ENCODE measurements around the gene ATP4A.

Gene ATP4A

DNA sequence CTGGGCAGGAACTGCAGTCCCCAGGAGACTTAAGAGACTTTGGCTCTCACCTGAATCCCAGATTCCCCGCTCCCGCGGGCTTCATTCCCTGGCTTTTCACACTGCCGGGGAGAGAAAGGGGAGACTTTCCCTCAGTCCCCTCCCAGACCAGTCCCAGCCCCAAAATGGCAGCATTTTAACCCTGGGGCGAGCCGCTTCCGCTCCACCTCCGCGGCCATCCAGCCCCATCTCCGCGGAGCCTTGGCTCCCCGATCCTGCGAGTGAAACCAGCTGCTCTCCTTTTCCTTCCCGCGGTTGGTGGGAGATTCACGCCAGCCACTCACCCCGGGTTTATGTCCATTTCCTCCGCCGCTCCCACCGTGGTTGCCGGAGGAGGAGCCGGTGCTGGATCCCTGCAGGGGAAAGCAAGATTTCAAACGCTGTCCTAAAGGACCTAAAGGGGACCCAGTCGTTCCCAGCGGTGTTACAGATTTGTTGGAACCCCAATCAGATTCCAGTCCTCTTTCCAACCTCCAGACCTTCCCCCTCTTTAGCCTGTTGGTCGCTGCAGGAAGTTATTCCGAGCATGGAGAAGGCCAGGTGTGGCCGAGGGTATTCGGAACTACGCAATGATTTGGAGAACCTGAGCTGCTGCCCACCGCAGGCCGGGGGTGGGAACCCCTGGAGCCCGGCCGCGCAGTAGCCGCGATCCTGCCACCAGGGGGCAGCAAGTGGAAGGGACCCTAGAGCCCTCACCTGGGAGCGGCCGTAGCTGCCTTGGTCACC lies 53.4 kb downstream of the ATP4A start (continued):
- TF ChIP-seq, protein P1, sequence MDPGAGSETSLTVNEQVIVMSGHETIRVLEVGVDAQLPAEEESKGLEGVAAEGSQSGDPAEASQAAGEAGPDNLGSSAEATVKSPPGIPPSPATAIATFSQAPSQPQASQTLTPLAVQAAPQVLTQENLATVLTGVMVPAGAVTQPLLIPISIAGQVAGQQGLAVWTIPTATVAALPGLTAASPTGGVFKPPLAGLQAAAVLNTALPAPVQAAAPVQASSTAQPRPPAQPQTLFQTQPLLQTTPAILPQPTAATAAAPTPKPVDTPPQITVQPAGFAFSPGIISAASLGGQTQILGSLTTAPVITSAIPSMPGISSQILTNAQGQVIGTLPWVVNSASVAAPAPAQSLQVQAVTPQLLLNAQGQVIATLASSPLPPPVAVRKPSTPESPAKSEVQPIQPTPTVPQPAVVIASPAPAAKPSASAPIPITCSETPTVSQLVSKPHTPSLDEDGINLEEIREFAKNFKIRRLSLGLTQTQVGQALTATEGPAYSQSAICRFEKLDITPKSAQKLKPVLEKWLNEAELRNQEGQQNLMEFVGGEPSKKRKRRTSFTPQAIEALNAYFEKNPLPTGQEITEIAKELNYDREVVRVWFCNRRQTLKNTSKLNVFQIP (CRISPR knock-in tag; IDR thresholded peaks at IDR 0.05; ENCODE audit: borderline replicate concordance, low read depth) = no peak

DNA sequence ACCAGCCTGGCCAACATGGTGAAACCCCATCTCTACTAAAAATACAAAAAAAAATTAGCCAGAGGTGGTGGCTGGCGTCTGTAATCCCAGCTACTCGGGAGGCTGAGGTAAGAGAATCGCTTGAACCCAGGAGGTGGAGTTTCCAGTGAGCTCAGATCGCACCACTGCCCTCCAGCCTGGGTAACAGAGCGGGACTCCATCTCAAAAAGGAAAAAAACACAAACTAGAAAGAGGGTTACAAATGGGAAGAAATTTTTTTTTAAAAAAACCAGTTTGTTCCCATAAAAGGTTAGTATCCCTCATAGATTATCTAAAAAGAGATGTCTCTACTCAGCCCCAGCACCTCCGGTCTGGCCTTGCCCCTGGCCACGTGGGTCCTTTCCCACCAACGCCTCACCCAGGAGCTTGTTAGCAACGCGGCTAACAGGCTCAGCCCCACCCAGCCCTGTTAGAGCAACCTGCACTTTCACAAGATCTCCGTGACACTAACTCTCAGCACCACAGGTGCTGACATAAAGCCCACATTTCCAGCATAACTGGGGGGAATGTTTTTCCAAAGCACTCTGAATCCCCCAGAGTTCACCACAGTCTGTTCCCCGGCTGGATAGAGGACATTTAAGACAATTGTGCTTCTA lies 54.3 kb downstream of the ATP4A start:
- ATAC-seq = no peak
- TF ChIP-seq CSDC2 (CRISPR knock-in tag; IDR thresholded peaks at IDR 0.05) (no peak), ZNF565 (CRISPR knock-in tag; conservative IDR thresholded peaks at IDR 0.05; ENCODE audit: low read depth) (no peak), ZC3H10 (CRISPR knock-in tag; IDR thresholded peaks at IDR 0.05) (no peak), BACH2 (CRISPR knock-in tag; IDR thresholded peaks at IDR 0.05; ENCODE audit: borderline replicate concordance) (no peak), GLIS3 (CRISPR knock-in tag; IDR thresholded peaks at IDR 0.05) (no peak), ISL1 (CRISPR knock-in tag; IDR thresholded peaks at IDR 0.05) (no peak), ZFP3 (CRISPR knock-in tag; IDR thresholded peaks at IDR 0.05) (no peak), PPARA (CRISPR knock-in tag; IDR thresholded peaks at IDR 0.05; ENCODE audit: borderline replicate concordance) (no peak), ARNTL (CRISPR knock-in tag; IDR thresholded peaks at IDR 0.05; ENCODE audit: borderline replicate concordance, low read depth) (no peak), RARB (CRISPR knock-in tag; IDR thresholded peaks at IDR 0.05) (no peak)
- TF ChIP-seq, protein P2, sequence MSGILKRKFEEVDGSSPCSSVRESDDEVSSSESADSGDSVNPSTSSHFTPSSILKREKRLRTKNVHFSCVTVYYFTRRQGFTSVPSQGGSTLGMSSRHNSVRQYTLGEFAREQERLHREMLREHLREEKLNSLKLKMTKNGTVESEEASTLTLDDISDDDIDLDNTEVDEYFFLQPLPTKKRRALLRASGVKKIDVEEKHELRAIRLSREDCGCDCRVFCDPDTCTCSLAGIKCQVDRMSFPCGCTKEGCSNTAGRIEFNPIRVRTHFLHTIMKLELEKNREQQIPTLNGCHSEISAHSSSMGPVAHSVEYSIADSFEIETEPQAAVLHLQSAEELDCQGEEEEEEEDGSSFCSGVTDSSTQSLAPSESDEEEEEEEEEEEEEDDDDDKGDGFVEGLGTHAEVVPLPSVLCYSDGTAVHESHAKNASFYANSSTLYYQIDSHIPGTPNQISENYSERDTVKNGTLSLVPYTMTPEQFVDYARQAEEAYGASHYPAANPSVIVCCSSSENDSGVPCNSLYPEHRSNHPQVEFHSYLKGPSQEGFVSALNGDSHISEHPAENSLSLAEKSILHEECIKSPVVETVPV (CRISPR knock-in tag; IDR thresholded peaks at IDR 0.05) = no peak

DNA sequence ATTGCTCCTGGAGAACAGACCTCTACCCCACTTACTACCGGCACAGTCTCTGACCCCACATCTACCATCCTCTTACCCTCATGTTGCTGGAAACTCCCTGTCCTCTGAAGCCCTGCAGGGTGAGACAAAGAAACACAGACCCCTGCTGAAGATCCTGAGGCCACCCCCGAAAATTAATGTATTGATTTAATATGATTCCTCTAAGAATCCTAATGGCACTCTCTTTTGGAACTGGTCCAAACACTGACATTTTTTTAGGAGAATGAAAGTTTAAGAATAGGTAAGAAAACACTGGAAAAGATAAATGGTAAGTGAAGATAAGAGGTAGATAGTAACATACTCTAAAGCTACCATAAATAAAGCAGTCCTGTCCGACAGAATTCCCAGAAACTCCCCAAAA lies 55.3 kb downstream of the ATP4A start:
- ATAC-seq = no peak
- TF ChIP-seq OSR1 (CRISPR knock-in tag; IDR thresholded peaks at IDR 0.05) (no peak), SNAI2 (CRISPR knock-in tag; IDR thresholded peaks at IDR 0.05) (no peak), CSDC2 (CRISPR knock-in tag; IDR thresholded peaks at IDR 0.05) (no peak), ZNF70 (CRISPR knock-in tag; IDR thresholded peaks at IDR 0.05) (no peak), ISL1 (CRISPR knock-in tag; IDR thresholded peaks at IDR 0.05) (no peak), TOX (CRISPR knock-in tag; IDR thresholded peaks at IDR 0.05; ENCODE audit: borderline replicate concordance) (no peak), ZNF565 (CRISPR knock-in tag; conservative IDR thresholded peaks at IDR 0.05; ENCODE audit: low read depth) (no peak), ESRRG (CRISPR knock-in tag; IDR thresholded peaks at IDR 0.05) (no peak), ZC3H10 (CRISPR knock-in tag; IDR thresholded peaks at IDR 0.05) (no peak), ZNF8 (CRISPR knock-in tag; IDR thresholded peaks at IDR 0.05) (no peak), TCF4 (CRISPR knock-in tag; IDR thresholded peaks at IDR 0.05; ENCODE audit: borderline replicate concordance) (no peak)
- TF ChIP-seq, protein P2 (CRISPR knock-in tag; IDR thresholded peaks at IDR 0.05) = no peak
- TF ChIP-seq, protein P3, sequence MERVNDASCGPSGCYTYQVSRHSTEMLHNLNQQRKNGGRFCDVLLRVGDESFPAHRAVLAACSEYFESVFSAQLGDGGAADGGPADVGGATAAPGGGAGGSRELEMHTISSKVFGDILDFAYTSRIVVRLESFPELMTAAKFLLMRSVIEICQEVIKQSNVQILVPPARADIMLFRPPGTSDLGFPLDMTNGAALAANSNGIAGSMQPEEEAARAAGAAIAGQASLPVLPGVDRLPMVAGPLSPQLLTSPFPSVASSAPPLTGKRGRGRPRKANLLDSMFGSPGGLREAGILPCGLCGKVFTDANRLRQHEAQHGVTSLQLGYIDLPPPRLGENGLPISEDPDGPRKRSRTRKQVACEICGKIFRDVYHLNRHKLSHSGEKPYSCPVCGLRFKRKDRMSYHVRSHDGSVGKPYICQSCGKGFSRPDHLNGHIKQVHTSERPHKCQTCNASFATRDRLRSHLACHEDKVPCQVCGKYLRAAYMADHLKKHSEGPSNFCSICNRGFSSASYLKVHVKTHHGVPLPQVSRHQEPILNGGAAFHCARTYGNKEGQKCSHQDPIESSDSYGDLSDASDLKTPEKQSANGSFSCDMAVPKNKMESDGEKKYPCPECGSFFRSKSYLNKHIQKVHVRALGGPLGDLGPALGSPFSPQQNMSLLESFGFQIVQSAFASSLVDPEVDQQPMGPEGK (CRISPR knock-in tag; IDR thresholded peaks at IDR 0.05; ENCODE audit: borderline replicate concordance) = no peak
- TF ChIP-seq, protein P4, sequence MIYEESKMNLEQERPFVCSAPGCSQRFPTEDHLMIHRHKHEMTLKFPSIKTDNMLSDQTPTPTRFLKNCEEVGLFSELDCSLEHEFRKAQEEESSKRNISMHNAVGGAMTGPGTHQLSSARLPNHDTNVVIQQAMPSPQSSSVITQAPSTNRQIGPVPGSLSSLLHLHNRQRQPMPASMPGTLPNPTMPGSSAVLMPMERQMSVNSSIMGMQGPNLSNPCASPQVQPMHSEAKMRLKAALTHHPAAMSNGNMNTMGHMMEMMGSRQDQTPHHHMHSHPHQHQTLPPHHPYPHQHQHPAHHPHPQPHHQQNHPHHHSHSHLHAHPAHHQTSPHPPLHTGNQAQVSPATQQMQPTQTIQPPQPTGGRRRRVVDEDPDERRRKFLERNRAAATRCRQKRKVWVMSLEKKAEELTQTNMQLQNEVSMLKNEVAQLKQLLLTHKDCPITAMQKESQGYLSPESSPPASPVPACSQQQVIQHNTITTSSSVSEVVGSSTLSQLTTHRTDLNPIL (CRISPR knock-in tag; IDR thresholded peaks at IDR 0.05; ENCODE audit: low read depth) = no peak
- TF ChIP-seq, protein P1 (CRISPR knock-in tag; IDR thresholded peaks at IDR 0.05; ENCODE audit: borderline replicate concordance, low read depth) = no peak

Data from SK-N-SH treated with all-trans-retinoic acid at 6 μM for 48 hours (cell line).